ENCODE measurements around the gene ITGBL1. TPM values are rescaled to one million over a fixed set of nuclear protein-coding genes. Genes with fewer than 3 reads are reported as not detected.

Gene ITGBL1
- total RNA-seq, 6 experiments from 2014 or later = 0.64 to 3.8 (median 1.6) TPM

GRCh38 chr13:101514695-101515275 is 62.3 kb downstream of the ITGBL1 start:
- TF ChIP-seq POLR2A (IDR thresholded peaks at IDR 0.05) (no peak), CTCF (IDR thresholded peaks at IDR 0.05) (peak; percentile 66 to 87 (median 72))
- H3K36me3 ChIP-seq = no peaks in the 10 kb centered on the region
- H3K27ac ChIP-seq = no peak overlapping the region
- H3K27me3 ChIP-seq = no peaks in the 10 kb centered on the region
- no peaks in the 10 kb centered on the region for H3K9me3 ChIP-seq
- peak in 1 of 3 donors; percentile 53 for DNase-seq
- H3K4me1 ChIP-seq = no peaks in the 10 kb centered on the region
- peak; percentile 90 to 95 (median 91) for ATAC-seq
- H3K4me3 ChIP-seq = no peak overlapping the region
- intact Hi-C loops (cut with DNase I) = loop anchor here (5.0 to 10.0 kb wide), 2 partner anchors 248 to 250 kb away; no protein-coding TSS in a partner anchor

GRCh38 chr13:101515504-101515903 is 63.0 kb downstream of the ITGBL1 start:
- intact Hi-C loops (cut with DNase I) = loop anchor here in 1 of 2 donors (10.0 kb wide), 1 partner anchor 249 kb away; no protein-coding TSS in a partner anchor
- Histone ChIP-seq H3K27me3 (no peaks in the 10 kb centered on the region), H3K27ac (no peak overlapping the region), H3K4me3 (no peak overlapping the region), H3K36me3 (no peaks in the 10 kb centered on the region), H3K4me1 (no peaks in the 10 kb centered on the region), H3K9me3 (no peaks in the 10 kb centered on the region)
- no peak for TF ChIP-seq POLR2A (IDR thresholded peaks at IDR 0.05)
- TF ChIP-seq CTCF (IDR thresholded peaks at IDR 0.05) = no peak
- 72% methylated on average over 3 of the region's 3 CpGs for WGBS (ENCODE audit: insufficient coverage, low coverage, low lambda C conversion rate, missing lambda C conversion rate)
- ATAC-seq (peak in 1 of 4 donors; percentile 28), DNase-seq (no peak)

- TF ChIP-seq POLR2A (IDR thresholded peaks at IDR 0.05) = no peak
- no peak for TF ChIP-seq CTCF (IDR thresholded peaks at IDR 0.05)
- Histone ChIP-seq H3K27ac (no peak overlapping the region), H3K4me3 (no peak overlapping the region), H3K4me1 (no peaks in the 10 kb centered on the region), H3K27me3 (no peaks in the 10 kb centered on the region), H3K36me3 (no peaks in the 10 kb centered on the region), H3K9me3 (no peaks in the 10 kb centered on the region)
- ATAC-seq = no peak
- DNase-seq = no peak
- 51% methylated on average over 2 of the region's 2 CpGs for WGBS (ENCODE audit: insufficient coverage, low coverage, low lambda C conversion rate, missing lambda C conversion rate)
- intact Hi-C loops (cut with DNase I) = loop anchor here in 1 of 2 donors (10.0 kb wide), 1 partner anchor 249 kb away; no protein-coding TSS in a partner anchor
Measured at GRCh38 chr13:101516262-101516661, 63.8 kb downstream of the ITGBL1 start.

GRCh38 chr13:101520672-101521071 is 68.2 kb downstream of the ITGBL1 start:
- H3K27me3 ChIP-seq = no peaks in the 10 kb centered on the region
- DNase-seq (no peak), ATAC-seq (no peak)
- H3K27ac ChIP-seq = no peak overlapping the region
- intact Hi-C loops (cut with DNase I) = no loop called here
- TF ChIP-seq POLR2A (IDR thresholded peaks at IDR 0.05) (no peak), CTCF (IDR thresholded peaks at IDR 0.05) (no peak)
- 61% methylated on average over 4 of the region's 4 CpGs for whole genome bisulfite sequencing (ENCODE audit: insufficient coverage, low coverage, low lambda C conversion rate, missing lambda C conversion rate)
- no peaks in the 10 kb centered on the region for H3K9me3 ChIP-seq
- no peak overlapping the region for H3K4me3 ChIP-seq
- H3K36me3 ChIP-seq = no peaks in the 10 kb centered on the region
- H3K4me1 ChIP-seq = no peaks in the 10 kb centered on the region
